Upper lobe of left lung (tissue), 6 donors: ENCODE results near the gene MFAP5. TPM values are rescaled to one million over a fixed set of nuclear protein-coding genes. Genes with fewer than 3 reads are reported as not detected.

ENCODE experiments used
- ATAC-seq, 2 donors: fragments of 200-7000 bp; cut with Tn5 transposase; one replicate each; pipeline ENCODE4 v1.9.1; 2022; ENCODE audit warnings: mild to moderate bottlenecking in 2 of 2, moderate library complexity in 2 of 2; ENCODE audit not compliant: low FRiP score in 2 of 2
- DNase-seq, 2 donors: peaks; one replicate each; pipeline ENCODE4 v3.0.0-alpha.2; 2019 to 2020
- H3K27ac ChIP-seq, 4 donors: fragments of 200-600 bp; sonication (generic); one replicate each; pipeline ENCODE4 v1.5.1; 2016 to 2019
- H3K27me3 ChIP-seq, 4 donors: fragments of 200-600 bp; sonication (generic); one replicate each; pipeline ENCODE4 v1.5.1; 2017 to 2019
- H3K36me3 ChIP-seq, 4 donors: fragments of 200-600 bp; sonication (generic); one replicate each; pipeline ENCODE4 v1.5.1; 2016 to 2019
- H3K4me1 ChIP-seq, 4 donors: fragments of 200-600 bp; sonication (generic); one replicate each; pipeline ENCODE4 v1.5.1; 2018 to 2019
- H3K4me3 ChIP-seq, 4 donors: fragments of 200-600 bp; sonication (generic); one replicate each; pipeline ENCODE4 v1.5.1; 2017 to 2019; ENCODE audit warnings: mild to moderate bottlenecking in 2 of 4, moderate library complexity in 1 of 4
- H3K9me3 ChIP-seq, 4 donors: fragments of 200-600 bp; sonication (generic); one replicate each; pipeline ENCODE4 v1.5.1; 2018 to 2019
- CTCF ChIP-seq, 6 experiments: fragments of 450-650 bp in 4 of 6; fragments of 200-600 bp in 2 of 6; sonication (generic) in 2 of 6; IDR thresholded peaks; one replicate each; pipeline ENCODE4 v1.5.1; 2016 to 2019; ENCODE audit warnings: antibody characterized with exemption in 6 of 6
- EP300 ChIP-seq, 4 donors: sonication (generic); formaldehyde crosslinking; IDR thresholded peaks; one replicate each; pipeline ENCODE4 v1.5.1; 2017; ENCODE audit warnings: antibody characterized with exemption in 4 of 4, control low read depth in 2 of 4
- POLR2A ChIP-seq, 4 donors: fragments of 450-650 bp; IDR thresholded peaks; one replicate each; pipeline ENCODE4 v1.5.1; 2016 to 2017; ENCODE audit warnings: antibody characterized with exemption in 4 of 4, mild to moderate bottlenecking in 2 of 4
- POLR2AphosphoS5 ChIP-seq, 2 donors: sonication (generic); formaldehyde crosslinking; IDR thresholded peaks; one replicate each; pipeline ENCODE4 v1.5.1; 2017; ENCODE audit warnings: antibody characterized with exemption in 2 of 2
- WGBS, 2 donors: methylation state at CpG; one replicate each; pipeline ENCODE4 v1.1.5; 2017 to 2018; 5-methylcytosine and 5-hydroxymethylcytosine counted together
- total RNA-seq, 6 donors: library from RNA; depleted of rRNA in 4 of 6; stranded (reverse); fragments of >200 nt in 4 of 6; gene quantifications; one replicate each; pipeline versions ENCODE4 v1.1.0 to v1.2.1, GENCODE V29; 2016 to 2021
- donor health status: DM: no; HTN: no; CAD: no; lungs with moderate emphysema.
- donor health status: DM: no; HTN: yes; CAD: no; lungs with severe emphysema.

Gene MFAP5
- total RNA-seq, 6 donors from 2014 or later: 2.1 to 102 (median 8.5) TPM

GRCh38 chr12:8648576-8649205 is 13.9 kb downstream of the MFAP5 start:
- no peak overlapping the region for H3K4me3 ChIP-seq
- no peak for ATAC-seq
- H3K27me3 ChIP-seq: no peaks in the 10 kb centered on the region
- DNase-seq: no peak
- TF ChIP-seq EP300 (IDR thresholded peaks at IDR 0.05) (no peak), POLR2A (IDR thresholded peaks at IDR 0.05) (no peak), CTCF (IDR thresholded peaks at IDR 0.05) (no peak), POLR2AphosphoS5 (IDR thresholded peaks at IDR 0.05) (no peak)
- WGBS, 2 donors: 78 to 84% methylated on average over 8 of the region's 8 CpGs
- H3K4me1 ChIP-seq: no peaks in the 10 kb centered on the region
- H3K9me3 ChIP-seq: no peaks in the 10 kb centered on the region
- no peaks in the 10 kb centered on the region for H3K36me3 ChIP-seq
- no peak overlapping the region for H3K27ac ChIP-seq

- no peak for TF ChIP-seq POLR2AphosphoS5 (IDR thresholded peaks at IDR 0.05)
- TF ChIP-seq POLR2A (IDR thresholded peaks at IDR 0.05): no peak
- no peak for TF ChIP-seq EP300 (IDR thresholded peaks at IDR 0.05)
- H3K27me3 ChIP-seq: no peaks in the 10 kb centered on the region
- no peak overlapping the region for H3K4me3 ChIP-seq
- no peaks in the 10 kb centered on the region for H3K36me3 ChIP-seq
- no peak overlapping the region for H3K27ac ChIP-seq
- H3K4me1 ChIP-seq: no peaks in the 10 kb centered on the region
- 85 to 91% methylated on average over 5 of the region's 5 CpGs for WGBS, 2 donors
- H3K9me3 ChIP-seq: no peaks in the 10 kb centered on the region
- ATAC-seq (no peak), DNase-seq (no peak)
These were observed 14.7 kb downstream of the MFAP5 start for GRCh38 chr12:8647968-8648367.

GRCh38 chr12:8644345-8645248 is 18.0 kb downstream of the MFAP5 start:
- Histone ChIP-seq H3K9me3 (no peaks in the 10 kb centered on the region), H3K4me1 (no peaks in the 10 kb centered on the region), H3K36me3 (no peaks in the 10 kb centered on the region), H3K27me3 (no peaks in the 10 kb centered on the region), H3K27ac (no peak overlapping the region), H3K4me3 (no peak overlapping the region)
- DNase-seq (no peak), ATAC-seq (peak in 1 of 2 donors; percentile 14)
- TF ChIP-seq POLR2AphosphoS5 (IDR thresholded peaks at IDR 0.05) (no peak), EP300 (IDR thresholded peaks at IDR 0.05) (no peak), CTCF (IDR thresholded peaks at IDR 0.05) (no peak), POLR2A (IDR thresholded peaks at IDR 0.05) (no peak)
- WGBS, 2 donors: 48 to 59% methylated on average over 5 of the region's 5 CpGs

- no peak overlapping the region for H3K27ac ChIP-seq
- no peaks in the 10 kb centered on the region for H3K36me3 ChIP-seq
- no peak for ATAC-seq
- DNase-seq: no peak
- H3K27me3 ChIP-seq: no peaks in the 10 kb centered on the region
- TF ChIP-seq POLR2A (IDR thresholded peaks at IDR 0.05): no peak
- TF ChIP-seq CTCF (IDR thresholded peaks at IDR 0.05): no peak
- no peak for TF ChIP-seq EP300 (IDR thresholded peaks at IDR 0.05)
- TF ChIP-seq POLR2AphosphoS5 (IDR thresholded peaks at IDR 0.05): no peak
- H3K9me3 ChIP-seq: no peaks in the 10 kb centered on the region
- no peaks in the 10 kb centered on the region for H3K4me1 ChIP-seq
- 91 to 93% methylated on average over 1 of the region's 1 CpG for WGBS, 2 donors
- no peak overlapping the region for H3K4me3 ChIP-seq
These were observed 19.9 kb downstream of the MFAP5 start for GRCh38 chr12:8642775-8643174.

- Histone ChIP-seq H3K4me3 (no peak overlapping the region), H3K27ac (no peak overlapping the region)
These were observed 22.7 kb downstream of the MFAP5 start for GRCh38 chr12:8639936-8640335.

More at GRCh38 chr12:8639936-8640335, 22.7 kb downstream of the MFAP5 start:
- DNase-seq (no peak), ATAC-seq (no peak)
- no peaks in the 10 kb centered on the region for H3K27me3 ChIP-seq
- H3K9me3 ChIP-seq: no peaks in the 10 kb centered on the region
- no peaks in the 10 kb centered on the region for H3K4me1 ChIP-seq
- TF ChIP-seq POLR2A (IDR thresholded peaks at IDR 0.05) (no peak), POLR2AphosphoS5 (IDR thresholded peaks at IDR 0.05) (no peak), CTCF (IDR thresholded peaks at IDR 0.05) (no peak), EP300 (IDR thresholded peaks at IDR 0.05) (no peak)
- H3K36me3 ChIP-seq: no peaks in the 10 kb centered on the region
- 88 to 90% methylated on average over 2 of the region's 2 CpGs for WGBS, 2 donors
